Fibroblast of the conjunctiva (primary cell): ENCODE measurements around the gene TMEM244.
"Not testable (repeated sequence)": the region's sequence is repeated elsewhere in the genome, so short reads cannot be mapped to it uniquely, and the experiment has no call there.

ENCODE experiments used
- DNase-seq: peaks from one replicate; pipeline ENCODE4 v3.0.0-alpha.2; 2010; ENCODE audit warnings: low read depth

The TMEM244 gene

DNA sequence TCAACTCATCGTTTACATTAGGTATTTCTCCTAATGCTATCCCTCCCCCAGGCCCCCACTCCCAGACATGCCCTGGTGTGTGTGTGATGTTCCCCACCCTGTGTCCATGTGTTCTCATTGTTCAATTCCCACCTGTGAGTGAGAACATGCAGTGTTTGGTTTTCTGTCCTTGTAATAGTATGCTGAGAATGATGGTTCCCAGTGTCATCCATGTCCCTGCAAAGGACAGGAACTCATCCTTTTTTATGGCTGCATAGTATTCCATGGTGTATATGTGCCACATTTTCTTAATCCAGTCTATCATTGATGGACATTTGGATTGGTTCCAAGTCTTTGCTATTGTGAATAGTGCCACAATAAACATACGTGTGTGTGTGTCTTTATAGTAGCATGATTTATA lies 54.0 kb downstream of the TMEM244 start:
- DNase-seq: not testable (repeated sequence)

DNA sequence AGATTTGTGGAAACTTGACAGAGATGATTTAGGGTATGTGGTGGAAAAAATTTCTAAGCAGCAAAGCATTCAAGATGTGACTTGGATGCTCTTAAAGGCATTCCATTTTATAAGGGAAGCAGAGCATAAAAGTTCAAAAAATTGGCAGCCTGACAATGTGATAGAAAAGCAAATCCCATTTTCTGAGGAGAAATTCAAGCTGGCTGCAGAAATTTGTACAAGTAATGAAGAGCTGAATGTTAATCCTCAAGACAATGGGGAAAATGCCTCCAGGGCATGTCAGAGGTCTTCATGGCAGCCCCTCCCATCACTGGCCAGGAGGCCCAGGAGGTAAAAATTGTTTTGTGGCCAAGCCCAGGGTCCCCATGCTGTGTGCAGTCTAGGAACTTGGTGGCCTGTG lies 58.2 kb downstream of the TMEM244 start:
- not testable (repeated sequence) for DNase-seq

DNA sequence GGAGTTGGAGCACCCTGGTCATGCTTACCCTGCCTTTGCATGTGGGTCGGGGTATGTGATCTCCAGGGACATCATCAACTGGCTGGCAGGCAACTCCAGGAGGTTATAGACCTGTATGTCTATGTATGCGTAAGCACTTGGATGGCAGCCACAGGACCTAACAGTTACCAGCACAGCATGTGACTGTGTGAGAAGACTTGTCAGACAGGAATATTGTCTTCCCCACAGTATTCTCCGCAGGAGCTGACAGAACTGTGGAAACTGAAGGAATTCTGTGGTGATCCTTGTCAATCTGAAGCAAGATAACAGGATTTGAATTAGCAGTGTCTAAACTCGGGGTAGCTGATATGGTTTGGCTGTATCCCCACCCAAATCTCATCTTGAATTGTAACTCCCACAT lies 59.2 kb downstream of the TMEM244 start:
- no peak for DNase-seq

DNA sequence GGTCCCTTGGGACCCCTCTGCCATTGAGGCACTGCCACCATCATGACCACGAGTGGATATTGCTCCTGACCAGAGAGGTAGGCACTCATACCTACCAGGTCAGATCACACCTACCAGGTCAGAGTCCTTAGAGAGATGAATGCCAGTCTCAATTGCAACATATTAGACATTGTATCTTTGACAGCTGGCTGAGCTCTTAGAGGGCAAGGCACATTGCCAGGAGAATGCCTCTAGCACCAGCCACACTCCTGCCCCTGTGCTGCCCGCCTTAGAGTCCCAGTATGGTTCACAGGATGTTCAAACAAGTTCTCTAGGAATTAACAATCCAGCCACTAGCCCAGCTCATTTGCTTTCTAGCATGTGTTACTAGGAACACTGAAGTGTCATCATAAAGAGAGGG lies 65.9 kb downstream of the TMEM244 start:
- no peak for DNase-seq

DNA sequence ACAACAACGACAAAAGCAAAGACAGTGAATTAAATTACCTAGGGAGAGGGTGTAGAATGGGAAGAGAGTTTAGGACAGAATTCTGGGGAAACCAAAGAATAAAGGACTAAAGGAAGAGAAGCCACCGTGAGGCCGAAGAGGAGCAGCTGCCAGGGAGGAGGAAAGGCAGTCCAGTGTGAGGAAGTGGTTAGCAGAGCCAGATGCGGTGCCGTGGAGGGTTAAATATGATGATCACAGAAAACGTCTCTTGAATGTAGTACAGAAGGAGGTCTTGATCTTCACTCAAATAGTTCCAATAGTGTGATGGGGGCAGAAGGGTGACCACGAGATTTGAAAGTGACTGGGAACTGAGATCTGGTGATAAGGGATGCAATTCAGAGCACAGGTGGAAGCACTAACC lies 67.7 kb downstream of the TMEM244 start:
- no peak for DNase-seq

DNA sequence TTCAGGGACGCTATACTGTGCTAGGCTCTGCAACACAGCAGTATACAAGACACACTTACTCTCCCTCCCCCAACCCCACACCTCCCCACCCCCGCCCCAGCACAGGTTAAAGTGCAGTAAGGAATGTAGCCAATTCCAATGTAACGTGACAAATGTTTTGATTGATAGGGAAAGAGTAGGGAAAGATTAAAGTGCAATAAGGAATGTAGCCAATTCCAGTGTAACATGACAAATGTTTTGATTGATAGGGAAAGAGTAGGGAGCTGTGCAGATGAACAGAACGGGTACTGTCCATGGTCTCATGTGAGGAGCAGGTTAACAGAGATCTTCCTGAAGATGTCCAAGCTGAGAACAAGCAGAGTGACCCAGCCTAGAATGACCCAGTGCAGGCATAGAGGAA lies 69.1 kb downstream of the TMEM244 start:
- DNase-seq: no peak

DNA sequence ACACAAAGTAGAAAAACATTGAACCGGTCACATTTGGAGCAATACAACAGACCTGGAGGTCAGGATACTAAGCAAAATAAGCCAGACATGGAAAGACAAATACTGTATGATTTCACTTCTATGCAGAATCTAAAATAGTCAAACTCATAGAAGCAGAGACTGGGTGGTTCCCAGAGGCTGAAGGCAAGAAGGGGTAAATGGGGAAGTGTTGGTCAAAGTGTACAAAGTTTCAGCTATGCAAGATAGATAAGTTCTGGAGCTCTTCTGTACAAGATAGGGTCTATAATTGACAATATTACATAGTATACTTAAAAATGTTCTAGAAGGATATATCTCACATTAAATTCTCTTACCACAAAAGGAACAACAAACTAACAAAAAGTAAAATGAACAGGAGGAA lies 70.3 kb downstream of the TMEM244 start:
- no peak for DNase-seq

DNA sequence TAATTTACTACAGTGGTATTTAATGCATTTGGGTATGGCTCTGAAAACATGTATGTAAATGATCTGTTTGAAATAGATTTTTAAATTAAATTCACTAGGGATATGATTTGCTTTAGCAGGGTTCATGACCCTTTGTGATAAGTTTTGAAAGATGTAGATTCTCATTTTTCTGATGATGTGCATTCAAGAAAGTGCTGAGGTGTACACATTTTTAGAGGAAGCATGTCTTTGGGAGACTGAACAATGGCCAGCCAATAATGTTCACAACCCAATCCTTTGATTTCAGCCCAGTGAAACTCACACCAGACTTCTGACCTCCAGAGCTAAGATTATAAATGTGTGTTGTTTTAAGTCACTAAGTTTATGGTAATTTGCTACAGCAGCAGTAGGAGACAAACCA lies 71.1 kb downstream of the TMEM244 start:
- DNase-seq: no peak

DNA sequence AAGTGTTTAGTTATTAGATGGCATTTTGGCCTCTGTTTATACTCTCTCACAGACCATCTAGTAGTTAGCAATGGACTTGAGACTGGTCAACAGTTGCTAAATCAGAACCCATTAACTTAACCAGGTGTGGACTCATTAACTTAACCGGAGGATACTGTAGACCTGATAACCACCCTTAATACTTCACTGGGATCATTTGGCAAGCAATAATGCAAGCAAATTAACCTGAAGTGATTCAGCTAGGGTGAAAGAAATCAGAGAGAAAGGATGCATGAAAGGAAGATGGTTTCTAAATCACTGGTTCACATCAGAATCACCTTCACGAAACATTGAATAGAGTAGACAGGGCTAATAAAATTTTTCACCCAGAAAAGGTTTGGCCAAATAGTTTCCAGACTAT lies 73.3 kb downstream of the TMEM244 start:
- no peak for DNase-seq

DNA sequence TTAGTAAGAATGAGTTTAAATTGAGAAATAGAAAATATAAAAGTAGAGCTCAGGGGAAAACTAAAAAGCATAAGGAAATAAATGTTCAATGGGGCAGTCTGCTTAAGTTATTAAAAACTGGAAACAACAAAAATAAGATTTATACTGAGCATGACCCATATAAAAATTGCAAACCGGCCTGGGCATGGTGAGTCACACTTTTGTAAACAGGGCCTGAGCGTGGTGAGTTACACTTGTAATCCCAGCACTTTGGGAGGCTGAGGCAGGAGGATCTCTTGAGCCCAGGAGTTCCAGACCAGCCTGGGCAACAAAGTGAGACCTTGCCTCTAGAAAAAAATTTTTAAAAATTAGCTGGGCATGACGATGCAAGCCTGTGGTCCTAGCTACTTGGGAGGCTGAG lies 74.6 kb downstream of the TMEM244 start:
- DNase-seq: no peak

DNA sequence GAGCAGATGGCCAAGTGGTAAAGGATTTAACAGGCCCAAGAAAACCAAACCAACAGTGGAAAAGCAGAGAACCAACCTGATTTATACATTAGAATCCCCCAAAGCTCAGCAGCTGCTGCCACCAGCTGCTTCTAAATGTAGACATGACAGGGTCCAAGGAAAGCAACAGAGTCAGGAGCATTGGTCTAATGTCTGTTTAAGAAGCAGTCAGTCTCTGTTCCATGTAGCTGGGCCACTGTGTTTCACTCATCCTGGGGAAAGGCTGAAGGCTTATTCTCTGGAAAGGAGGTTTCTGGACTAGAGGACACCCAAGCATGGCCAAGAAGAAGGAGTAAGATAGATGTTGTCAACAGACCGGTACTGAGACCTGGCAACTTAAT lies 75.4 kb downstream of the TMEM244 start:
- no peak for DNase-seq

DNA sequence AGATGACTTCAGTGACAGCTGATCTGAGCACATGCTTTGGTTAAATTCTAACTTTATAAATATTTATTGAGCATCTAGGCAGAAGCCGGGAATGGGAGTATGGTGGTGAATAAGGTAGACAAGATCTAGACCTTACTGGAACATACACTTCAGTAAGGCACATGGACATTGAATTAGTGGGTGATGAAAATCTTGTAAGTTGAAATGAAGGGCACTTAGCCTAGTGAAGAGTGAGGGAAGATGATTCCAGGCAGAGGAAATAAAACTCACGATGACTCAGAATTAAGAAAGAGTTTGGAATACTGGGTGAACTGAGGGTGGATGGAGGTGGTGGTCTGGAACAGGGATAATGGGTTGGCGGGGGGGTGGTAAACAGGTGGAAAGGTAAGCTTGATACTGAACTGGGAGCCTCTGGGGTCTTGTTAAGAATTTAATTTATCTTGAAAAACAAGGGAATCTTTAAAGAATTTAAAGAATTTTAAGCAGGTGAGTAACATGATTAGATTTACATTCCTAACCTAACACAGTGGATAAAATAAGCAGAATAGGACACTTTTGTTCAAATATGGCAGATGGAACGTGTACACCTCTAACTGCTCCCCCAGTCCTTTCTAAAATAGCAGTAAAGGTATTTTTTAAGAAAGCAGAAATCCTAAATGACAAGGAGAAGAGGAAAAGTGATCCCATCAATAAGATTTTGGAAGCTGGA lies 75.9 kb downstream of the TMEM244 start:
- no peak for DNase-seq
